GM19240 (cell line): ENCODE results near the gene AGPAT3.
A peak's percentile ranks its signal among the peaks of the same experiment; 100 is the strongest.

Experiments used
- DNase-seq: peaks from one replicate; pipeline ENCODE4 v3.0.0; 2011; ENCODE audit warnings: low spot score; ENCODE audit not compliant: insufficient read length

Gene AGPAT3

GRCh38 chr21:43864313-43864961, 586 bp upstream of the AGPAT3 start:
- DNase-seq = peak; percentile 48

GRCh38 chr21:43865540-43866259, 677 bp downstream of the AGPAT3 start:
- peak; percentile 54 for DNase-seq

GRCh38 chr21:43866260-43866629, 1.2 kb downstream of the AGPAT3 start:
- DNase-seq = peak; percentile 62

GRCh38 chr21:43866659-43867331, 1.8 kb downstream of the AGPAT3 start:
- peak; percentile 79 for DNase-seq

GRCh38 chr21:43867332-43867703, 2.3 kb downstream of the AGPAT3 start:
- no peak for DNase-seq

- no peak for DNase-seq
Observed at GRCh38 chr21:43867948-43868347, 2.9 kb downstream of the AGPAT3 start.

- no peak for DNase-seq
Observed at GRCh38 chr21:43868461-43868860, 3.4 kb downstream of the AGPAT3 start.

- DNase-seq = no peak
Observed at GRCh38 chr21:43869486-43870325, 4.7 kb downstream of the AGPAT3 start.

GRCh38 chr21:43871487-43871886, 6.5 kb downstream of the AGPAT3 start:
- no peak for DNase-seq

- no peak for DNase-seq
Observed at GRCh38 chr21:43872531-43873197, 7.6 kb downstream of the AGPAT3 start.

GRCh38 chr21:43873673-43874072, 8.7 kb downstream of the AGPAT3 start:
- DNase-seq = no peak

GRCh38 chr21:43874085-43874805, 9.2 kb downstream of the AGPAT3 start:
- no peak for DNase-seq

- no peak for DNase-seq
Observed at GRCh38 chr21:43876605-43877004, 11.6 kb downstream of the AGPAT3 start.

- no peak for DNase-seq
Observed at GRCh38 chr21:43877936-43878575, 13.0 kb downstream of the AGPAT3 start.

GRCh38 chr21:43879348-43880110, 14.5 kb downstream of the AGPAT3 start:
- DNase-seq = no peak

GRCh38 chr21:43880111-43880985, 15.3 kb downstream of the AGPAT3 start:
- DNase-seq = no peak

GRCh38 chr21:43881283-43881682, 16.3 kb downstream of the AGPAT3 start:
- no peak for DNase-seq

- DNase-seq = no peak
Observed at GRCh38 chr21:43881935-43882334, 16.9 kb downstream of the AGPAT3 start.
